Astrocyte (in vitro differentiated cells and primary cell): Measurements from ENCODE around the gene EVC2. TPM values are rescaled to one million over a fixed set of nuclear protein-coding genes. Genes with fewer than 3 reads are reported as not detected.
A peak's percentile ranks its signal among the peaks of the same experiment; 100 is the strongest.

Source experiments
- DNase-seq: peaks from one replicate; pipeline ENCODE4 v3.0.0-alpha.2; 2010; ENCODE audit warnings: low read depth
- FAIRE-seq: peaks from 2 replicates; lab custom pipeline; 2011; peaks lifted over from hg19 to GRCh38; lab: Jason Lieb, UNC
- H2AFZ ChIP-seq: 2 replicates; pipeline ENCODE4 v1.6.0; 2012; ENCODE audit warnings: low read depth, low read length, inconsistent platforms
- H3K27ac ChIP-seq: 2 replicates; pipeline ENCODE4 v1.5.1; 2011; ENCODE audit warnings: low read depth, low read length, inconsistent platforms
- H3K27me3 ChIP-seq: 2 replicates; pipeline ENCODE4 v1.6.0; 2011; ENCODE audit warnings: low read length, inconsistent platforms; ENCODE audit not compliant: insufficient read depth
- H3K36me3 ChIP-seq: 2 replicates; pipeline ENCODE4 v1.5.1; 2011; ENCODE audit warnings: low read length, inconsistent platforms; ENCODE audit not compliant: insufficient read depth
- H3K4me1 ChIP-seq: 2 replicates; pipeline ENCODE4 v1.5.1; 2011; ENCODE audit warnings: low read length, inconsistent platforms; ENCODE audit not compliant: insufficient read depth
- H3K4me2 ChIP-seq: 2 replicates; pipeline ENCODE4 v1.6.0; 2012; ENCODE audit warnings: low read length, inconsistent platforms
- H3K4me3 ChIP-seq: 2 replicates; pipeline ENCODE4 v1.5.1; 2011; ENCODE audit warnings: low read depth, mild to moderate bottlenecking, low read length, inconsistent platforms; ENCODE audit not compliant: insufficient read depth
- H3K79me2 ChIP-seq: 2 replicates; pipeline ENCODE4 v1.6.0; 2012; ENCODE audit warnings: mild to moderate bottlenecking, low read length, inconsistent platforms; ENCODE audit not compliant: insufficient read depth
- H3K9ac ChIP-seq: 2 replicates; pipeline ENCODE4 v1.6.0; 2012; ENCODE audit warnings: mild to moderate bottlenecking, low read length, inconsistent platforms
- H3K9me3 ChIP-seq: 2 replicates; pipeline ENCODE4 v1.5.1; 2012; ENCODE audit warnings: low read depth, mild to moderate bottlenecking, low read length, inconsistent platforms; ENCODE audit not compliant: insufficient read depth
- H4K20me1 ChIP-seq: 2 replicates; pipeline ENCODE4 v1.6.0; 2012; ENCODE audit warnings: low read length, inconsistent platforms; ENCODE audit not compliant: insufficient read depth
- H3K27ac Mint-ChIP-seq: one replicate; pipeline ENCODE4 v1.8.0; 2021; ENCODE audit warnings: mild to moderate bottlenecking, mixed read lengths; ENCODE audit not compliant: unreplicated experiment
- H3K27me3 Mint-ChIP-seq: one replicate; pipeline ENCODE4 v1.8.0; 2021; ENCODE audit warnings: low read depth, mixed read lengths; ENCODE audit not compliant: unreplicated experiment
- H3K36me3 Mint-ChIP-seq: one replicate; pipeline ENCODE4 v1.8.0; 2021; ENCODE audit warnings: low read depth, mixed read lengths; ENCODE audit not compliant: unreplicated experiment
- H3K4me1 Mint-ChIP-seq: one replicate; pipeline ENCODE4 v1.8.0; 2021; ENCODE audit warnings: low read depth, mixed read lengths; ENCODE audit not compliant: unreplicated experiment
- H3K4me3 Mint-ChIP-seq: one replicate; pipeline ENCODE4 v1.8.0; 2021; ENCODE audit warnings: mild to moderate bottlenecking, moderate library complexity, mixed read lengths; ENCODE audit not compliant: unreplicated experiment
- H3K9me3 Mint-ChIP-seq: one replicate; pipeline ENCODE4 v1.8.0; 2021; ENCODE audit warnings: mild to moderate bottlenecking, mixed read lengths; ENCODE audit not compliant: unreplicated experiment
- CTCF ChIP-seq: IDR thresholded peaks from 2 replicates; pipeline ENCODE4 v1.5.1; 2011; ENCODE audit warnings: low read depth, mild to moderate bottlenecking, inconsistent platforms, low read length, moderate library complexity; ENCODE audit not compliant: insufficient read depth
- EZH2 ChIP-seq: IDR thresholded peaks from 2 replicates; pipeline ENCODE4 v1.6.1; 2012; ENCODE audit warnings: mild to moderate bottlenecking, low read length, inconsistent platforms; ENCODE audit not compliant: insufficient read depth
- total RNA-seq: library from RNA; stranded (reverse); gene quantifications from 2 replicates; pipeline ENCODE4 v1.2.1, GENCODE V29; 2021

EVC2 gene
- total RNA-seq, 1 donor from 2014 or later = 3.3 TPM

- Mint-ChIP-seq H3K9me3 (no peaks in the 10 kb centered on the region), H3K27ac (no peak overlapping the region), H3K36me3 (peaks cover 7% of the 10 kb centered on the region), H3K4me3 (no peak overlapping the region), H3K4me1 (no peaks in the 10 kb centered on the region), H3K27me3 (no peaks in the 10 kb centered on the region)
- DNase-seq (no peak), FAIRE-seq (no peak)
- Histone ChIP-seq H3K79me2 (no peaks in the 10 kb centered on the region), H3K4me3 (no peak overlapping the region), H2AFZ (no peak overlapping the region), H3K36me3 (peaks cover 12% of the 10 kb centered on the region), H4K20me1 (no peaks in the 10 kb centered on the region), H3K9ac (no peak overlapping the region), H3K9me3 (no peaks in the 10 kb centered on the region), H3K4me2 (no peak overlapping the region), H3K27ac (no peak overlapping the region), H3K27me3 (no peaks in the 10 kb centered on the region), H3K4me1 (no peaks in the 10 kb centered on the region)
- no peak for TF ChIP-seq CTCF
- no peak for TF ChIP-seq EZH2
Measured at GRCh38 chr4:5647351-5647750, 61.0 kb downstream of the EVC2 start.

- FAIRE-seq (no peak), DNase-seq (no peak)
- no peaks in the 10 kb centered on the region for H3K27me3 Mint-ChIP-seq
- H3K27me3 ChIP-seq = no peaks in the 10 kb centered on the region
- peaks cover 8% of the 10 kb centered on the region for H3K36me3 Mint-ChIP-seq
- peaks cover 38% of the 10 kb centered on the region for H3K4me1 ChIP-seq
- no peak overlapping the region for H2AFZ ChIP-seq
- H3K9me3 Mint-ChIP-seq = no peaks in the 10 kb centered on the region
- no peak overlapping the region for H3K4me3 ChIP-seq
- no peak overlapping the region for H3K27ac ChIP-seq
- H3K36me3 ChIP-seq = peaks cover 3% of the 10 kb centered on the region
- no peaks in the 10 kb centered on the region for H3K9me3 ChIP-seq
- H3K79me2 ChIP-seq = no peaks in the 10 kb centered on the region
- no peak overlapping the region for H3K9ac ChIP-seq
- peaks cover 25% of the 10 kb centered on the region for H3K4me1 Mint-ChIP-seq
- H3K4me3 Mint-ChIP-seq = no peak overlapping the region
- H3K4me2 ChIP-seq = no peak overlapping the region
- H4K20me1 ChIP-seq = no peaks in the 10 kb centered on the region
- no peak overlapping the region for H3K27ac Mint-ChIP-seq
- TF ChIP-seq EZH2 (no peak), CTCF (no peak)
Measured at GRCh38 chr4:5640096-5640495, 68.3 kb downstream of the EVC2 start.

- H3K4me3 Mint-ChIP-seq = no peak overlapping the region
Measured at GRCh38 chr4:5639556-5639955, 68.8 kb downstream of the EVC2 start.

More at GRCh38 chr4:5639556-5639955, 68.8 kb downstream of the EVC2 start:
- no peak for FAIRE-seq
- Histone ChIP-seq H3K9ac (peak overlapping the region; percentile 62), H3K4me2 (peak overlapping the region; percentile 38), H2AFZ (no peak overlapping the region), H3K79me2 (no peaks in the 10 kb centered on the region), H3K9me3 (no peaks in the 10 kb centered on the region), H3K4me1 (peaks cover 38% of the 10 kb centered on the region), H3K36me3 (peaks cover 3% of the 10 kb centered on the region), H3K4me3 (no peak overlapping the region), H3K27ac (peak overlapping the region; percentile 83), H4K20me1 (no peaks in the 10 kb centered on the region), H3K27me3 (no peaks in the 10 kb centered on the region)
- Mint-ChIP-seq H3K4me1 (peaks cover 25% of the 10 kb centered on the region), H3K36me3 (peaks cover 9% of the 10 kb centered on the region), H3K27me3 (no peaks in the 10 kb centered on the region), H3K9me3 (no peaks in the 10 kb centered on the region), H3K27ac (no peak overlapping the region)
- TF ChIP-seq CTCF (no peak), EZH2 (no peak)
- DNase-seq = no peak
